HG03095 (cell line): Measurements from ENCODE around the gene BAIAP2.

ENCODE experiments used
- ATAC-seq: cut with Tn5 transposase; IDR thresholded peaks from one replicate; pipeline ENCODE4 v1.9.1; 2021; ENCODE audit warnings: moderate library complexity; ENCODE audit not compliant: unreplicated experiment

The BAIAP2 gene

GRCh38 chr17:81034779-81035520 is at the start of gene BAIAP2:
BAIAP2 (plus strand) TSS chr17:81035151; CDS start chr17:81035255, 104 bp downstream.
- ATAC-seq: no peak

- no peak for ATAC-seq
Measured at GRCh38 chr17:80986046-80986445, 48.9 kb upstream of the BAIAP2 start.

GRCh38 chr17:80986816-80987475 is 48.0 kb upstream of the BAIAP2 start:
- no peak for ATAC-seq

GRCh38 chr17:80987941-80988461 is 47.0 kb upstream of the BAIAP2 start:
- ATAC-seq: no peak

GRCh38 chr17:80989586-80989913 is 45.4 kb upstream of the BAIAP2 start:
- ATAC-seq: no peak

- no peak for ATAC-seq
Measured at GRCh38 chr17:80990921-80991644, 43.9 kb upstream of the BAIAP2 start.

GRCh38 chr17:80991645-80992076 is 43.3 kb upstream of the BAIAP2 start, which contains the start of gene CHMP6:
CHMP6 (plus strand) TSS chr17:80991841; CDS start chr17:80991919, 78 bp downstream.
- no peak for ATAC-seq

GRCh38 chr17:80992077-80992947 is 42.6 kb upstream of the BAIAP2 start:
- ATAC-seq: no peak

- no peak for ATAC-seq
Measured at GRCh38 chr17:80992948-80993624, 41.9 kb upstream of the BAIAP2 start.

GRCh38 chr17:80995131-80995530 is 39.8 kb upstream of the BAIAP2 start:
- ATAC-seq: no peak

GRCh38 chr17:80996422-80997305 is 38.3 kb upstream of the BAIAP2 start:
- ATAC-seq: no peak

- ATAC-seq: no peak
Measured at GRCh38 chr17:80997424-80998117, 37.4 kb upstream of the BAIAP2 start.

- no peak for ATAC-seq
Measured at GRCh38 chr17:80998118-80998747, 36.7 kb upstream of the BAIAP2 start.

- no peak for ATAC-seq
Measured at GRCh38 chr17:80998748-80999535, 36.0 kb upstream of the BAIAP2 start.

GRCh38 chr17:80999536-81000333 is 35.2 kb upstream of the BAIAP2 start:
- ATAC-seq: no peak

GRCh38 chr17:81000334-81000630 is 34.7 kb upstream of the BAIAP2 start:
- no peak for ATAC-seq
